Measurements from ENCODE around the gene CERK.

The CERK gene

DNA sequence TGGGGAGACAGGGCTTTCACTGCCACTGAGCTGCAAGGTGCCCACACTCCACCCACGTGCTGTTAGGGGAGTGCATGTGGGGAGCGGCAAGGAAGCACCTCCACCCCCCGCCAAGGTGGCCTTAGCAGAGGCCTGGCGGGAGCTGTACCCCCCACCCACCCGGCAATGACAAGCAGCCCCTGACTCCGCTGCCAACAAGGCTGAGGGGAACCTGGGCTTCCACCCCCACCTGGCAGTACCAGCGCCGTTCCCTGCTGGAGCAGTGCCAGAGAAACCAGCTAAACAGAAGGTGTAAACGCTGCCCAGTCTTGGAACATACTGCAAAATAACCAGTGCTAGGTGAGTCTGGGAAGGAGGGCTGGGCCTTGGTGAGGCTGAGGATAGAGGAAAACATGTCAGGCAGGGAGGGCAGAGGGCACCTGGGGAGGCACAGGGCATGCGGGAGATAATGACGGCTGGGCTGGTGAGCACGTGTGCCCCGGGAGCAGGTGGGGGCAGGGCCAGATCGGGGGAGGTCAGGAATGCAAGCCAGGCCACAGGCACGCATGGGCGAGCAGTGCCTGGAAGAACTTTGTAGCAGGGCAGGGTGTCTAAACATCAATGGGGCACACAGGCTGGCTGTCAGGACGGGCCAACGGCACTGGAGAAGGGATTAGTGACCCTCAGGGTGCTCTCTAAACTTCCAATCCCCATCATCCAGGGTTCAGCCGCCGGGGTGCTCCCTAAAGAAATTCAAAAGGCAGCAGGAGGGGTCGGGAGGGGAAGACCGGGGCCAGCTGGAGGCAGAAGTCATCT is 6.6 kb downstream of the CERK start:
- no peak for DNase-seq (ENCODE audit: low read depth)

DNA sequence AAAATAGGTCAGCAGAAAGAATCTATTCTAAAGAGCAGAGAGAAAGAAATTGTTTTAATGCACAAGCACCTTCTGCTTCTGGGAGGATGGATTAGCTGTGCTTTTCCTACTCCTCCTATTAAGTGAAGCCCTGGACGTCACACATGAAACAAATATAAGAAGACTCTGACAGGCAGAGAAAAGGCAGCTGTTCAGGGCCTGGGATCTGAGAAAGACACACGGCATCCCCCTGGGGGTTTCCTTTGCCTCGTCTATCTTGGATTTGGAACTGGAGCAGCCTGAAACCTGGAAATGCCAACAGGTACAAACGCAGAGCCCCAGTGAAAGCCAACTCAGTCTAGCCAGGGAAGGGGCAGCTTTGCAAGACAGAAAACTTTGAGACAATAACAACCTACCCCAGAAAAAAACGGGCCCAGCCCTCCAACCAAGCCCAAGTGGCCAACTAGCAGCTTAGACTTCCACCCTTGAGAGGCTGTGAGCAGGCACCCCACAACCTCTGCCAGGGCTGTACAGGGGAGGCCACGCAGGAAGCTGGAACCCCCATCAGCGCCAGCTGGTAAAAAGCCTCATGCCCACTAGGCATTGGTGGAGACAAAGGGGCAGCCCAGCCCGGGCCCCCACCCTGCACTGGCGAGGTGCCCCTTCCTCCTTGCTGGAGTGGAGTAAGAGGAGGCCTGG is 7.3 kb downstream of the CERK start:
- no peak for DNase-seq (ENCODE audit: low read depth)

- no peak for DNase-seq (ENCODE audit: low read depth)
Observed at GRCh38 chr22:46728470-46728869, 9.6 kb downstream of the CERK start.

DNA sequence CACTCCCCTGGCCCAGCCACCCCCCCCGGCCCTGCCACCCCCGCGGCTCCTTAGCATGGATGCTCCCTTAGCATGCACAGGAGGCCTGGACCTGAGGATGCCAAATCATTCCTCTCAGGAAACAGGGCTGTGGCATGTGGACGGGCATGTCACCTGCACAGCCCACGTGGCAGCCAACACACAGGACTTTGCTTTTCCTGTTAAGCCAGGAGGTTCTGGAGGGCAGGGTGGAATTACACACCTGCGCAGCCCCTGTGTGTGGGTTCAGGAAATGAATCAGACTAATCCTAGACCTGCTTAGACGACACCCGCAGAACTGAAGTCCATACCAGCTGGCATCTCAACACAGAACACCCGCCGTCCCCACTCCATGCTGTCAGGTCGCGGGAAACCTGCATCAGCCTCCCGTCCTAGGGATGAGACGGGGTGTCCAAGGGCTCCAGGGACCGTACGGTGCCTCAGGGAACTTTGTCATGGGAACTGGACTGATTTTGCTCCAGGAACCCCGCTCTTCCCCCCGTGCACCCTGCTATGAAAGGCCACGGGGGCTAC is 10.2 kb downstream of the CERK start:
- no peak for DNase-seq (ENCODE audit: low read depth)

GRCh38 chr22:46726986-46727317 is 11.1 kb downstream of the CERK start:
- DNase-seq (ENCODE audit: low read depth), result no peak

- no peak for DNase-seq (ENCODE audit: low read depth)
Observed at GRCh38 chr22:46726066-46726985, 11.7 kb downstream of the CERK start.

- no peak for DNase-seq (ENCODE audit: low read depth)
Observed at GRCh38 chr22:46725096-46725495, 13.0 kb downstream of the CERK start.

GRCh38 chr22:46723882-46724281 is 14.2 kb downstream of the CERK start:
- no peak for DNase-seq (ENCODE audit: low read depth)

DNA sequence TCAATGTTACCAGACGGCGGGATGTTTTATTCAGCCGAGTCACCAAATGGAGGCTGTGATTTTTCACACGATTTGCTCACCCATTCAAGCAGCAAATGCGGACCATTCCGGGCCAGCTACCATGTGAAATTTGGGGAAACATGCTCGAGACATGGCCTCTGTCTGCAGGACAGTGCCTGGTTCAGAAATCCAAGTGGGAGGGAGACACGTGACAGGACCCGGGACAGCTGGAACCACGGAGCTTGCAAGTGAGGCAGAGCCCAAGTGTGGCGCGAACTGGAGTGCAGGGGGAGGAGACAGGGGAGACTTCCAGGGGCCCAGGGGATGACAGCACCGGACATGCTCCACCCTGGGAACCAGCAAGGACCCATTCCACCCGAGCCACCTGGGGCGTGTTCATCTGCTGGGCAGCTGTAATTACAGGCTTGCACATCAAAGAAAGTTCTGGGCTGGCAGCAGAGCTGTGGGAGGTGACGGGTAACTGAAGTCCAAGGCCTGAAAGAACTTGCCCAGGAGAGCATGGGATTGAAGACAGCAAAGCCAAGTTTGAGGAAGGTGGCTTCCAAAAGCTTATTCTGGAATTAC is 16.5 kb downstream of the CERK start:
- no peak for DNase-seq (ENCODE audit: low read depth)

GRCh38 chr22:46719921-46720320 is 18.1 kb downstream of the CERK start:
- DNase-seq (ENCODE audit: low read depth), result no peak

DNA sequence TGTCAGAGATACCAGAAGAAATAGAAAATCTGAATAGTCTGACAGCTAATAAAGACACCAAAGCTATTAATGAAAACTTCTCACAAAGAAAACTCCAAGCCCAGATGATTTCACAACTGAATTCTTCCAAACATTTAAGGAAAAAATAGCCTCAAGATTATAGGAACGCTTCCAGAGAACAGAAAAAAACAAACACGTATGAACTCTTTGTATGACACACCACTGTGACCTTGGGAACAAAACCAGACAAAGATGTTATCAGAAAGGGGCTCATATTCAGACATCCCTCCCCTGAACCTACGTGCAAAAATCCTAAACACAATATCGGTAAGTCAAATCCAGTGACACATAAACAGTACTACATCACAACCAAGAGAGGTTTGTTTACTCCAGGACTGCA is 23.5 kb downstream of the CERK start:
- DNase-seq (ENCODE audit: low read depth), result no peak

DNA sequence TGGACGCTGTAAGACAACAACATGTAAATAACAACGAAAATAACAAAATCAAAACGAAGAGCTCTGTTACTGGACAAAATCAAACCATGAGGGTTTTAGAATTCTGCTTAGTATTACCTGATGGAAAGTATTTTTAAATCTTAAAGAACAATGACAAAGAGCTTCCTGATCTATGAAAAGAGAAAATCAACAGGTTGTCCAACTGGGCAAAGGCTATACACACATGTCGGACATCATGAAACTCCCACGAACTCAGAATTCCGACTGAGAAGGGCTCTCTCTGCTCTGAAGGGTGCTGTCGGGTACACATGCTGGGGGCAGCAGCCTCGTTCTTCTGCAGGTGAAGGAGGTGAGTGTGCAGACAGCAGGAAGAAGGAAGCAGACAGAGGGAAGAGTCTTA is 25.8 kb downstream of the CERK start:
- no peak for DNase-seq (ENCODE audit: low read depth)

- no peak for DNase-seq (ENCODE audit: low read depth)
Observed at GRCh38 chr22:46710806-46711205, 27.2 kb downstream of the CERK start.

GRCh38 chr22:46708766-46709330 is 29.2 kb downstream of the CERK start:
- DNase-seq (ENCODE audit: low read depth), result no peak

GRCh38 chr22:46707827-46708570 is 30.1 kb downstream of the CERK start:
- no peak for DNase-seq (ENCODE audit: low read depth)

GRCh38 chr22:46707305-46707704 is 30.7 kb downstream of the CERK start:
- DNase-seq (ENCODE audit: low read depth), result no peak

DNA sequence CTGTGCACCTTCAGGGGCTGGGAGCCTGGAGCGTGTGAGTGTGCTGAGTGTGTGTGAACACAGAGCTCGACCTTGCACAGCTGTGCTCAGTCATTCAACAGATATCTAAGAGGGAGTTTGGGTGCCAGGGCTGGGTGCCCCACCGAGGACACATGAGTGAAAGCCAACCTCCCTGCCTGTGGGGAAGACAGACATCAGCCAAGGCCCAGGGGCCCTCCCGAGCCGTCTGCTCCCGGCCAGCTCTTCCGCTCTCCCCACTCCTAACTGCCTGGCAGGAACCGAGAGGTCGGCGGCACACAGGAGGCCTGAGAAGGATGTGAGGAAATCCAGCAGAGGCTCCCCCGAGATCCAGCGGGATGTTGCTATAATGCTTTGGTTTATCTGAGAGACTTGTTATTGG is 32.0 kb downstream of the CERK start:
- DNase-seq (ENCODE audit: low read depth), result no peak

- DNase-seq (ENCODE audit: low read depth), result no peak
Observed at GRCh38 chr22:46703996-46704370, 34.1 kb downstream of the CERK start.

- no peak for DNase-seq (ENCODE audit: low read depth)
Observed at GRCh38 chr22:46703171-46703995, 34.7 kb downstream of the CERK start.

GRCh38 chr22:46701262-46701661 is 36.8 kb downstream of the CERK start:
- no peak for DNase-seq (ENCODE audit: low read depth)

All from activated T-cell treated with anti-CD3 and anti-CD28 coated beads for 48 hours (primary cell).